HepG2 (cell line): ENCODE data around the gene DEDD2. TPM values are rescaled to one million over a fixed set of nuclear protein-coding genes. Genes with fewer than 3 reads are reported as not detected.
A peak's percentile ranks its signal among the peaks of the same experiment; 100 is the strongest.

Source experiments
- BCL3 ChIP-seq: sonication (generic); formaldehyde crosslinking; IDR thresholded peaks from 2 replicates; pipeline ENCODE4 v1.5.1; 2020; ENCODE audit warnings: mild to moderate bottlenecking, missing genetic modification reagents, moderate library complexity
- BRF2 ChIP-seq: sonication (generic); formaldehyde crosslinking; IDR thresholded peaks from 2 replicates; pipeline ENCODE4 v1.8.1; 2022; ENCODE audit warnings: mild to moderate bottlenecking, missing genetic modification reagents
- FOXC1 ChIP-seq: sonication (generic); formaldehyde crosslinking; IDR thresholded peaks from 2 replicates; pipeline ENCODE4 v1.8.0; 2022; ENCODE audit warnings: mild to moderate bottlenecking, missing genetic modification reagents, borderline replicate concordance
- MXI1 ChIP-seq: IDR thresholded peaks from 3 replicates; pipeline ENCODE4 v1.6.1; 2012; ENCODE audit warnings: low read depth, low read length, inconsistent platforms, borderline replicate concordance
- NAIF1 ChIP-seq: sonication (generic); formaldehyde crosslinking; IDR thresholded peaks from 2 replicates; pipeline ENCODE4 v1.5.0; 2020; ENCODE audit warnings: mild to moderate bottlenecking, missing genetic modification reagents, borderline replicate concordance
- NFKBIZ ChIP-seq: IDR thresholded peaks from 2 replicates; pipeline ENCODE4 v1.6.1; 2018; ENCODE audit warnings: missing genetic modification reagents, missing compliant biosample characterization
- NFYB ChIP-seq: sonication (generic); formaldehyde crosslinking; IDR thresholded peaks from 2 replicates; pipeline ENCODE4 v1.4.0; 2020; ENCODE audit warnings: missing genetic modification reagents
- NR2F2 ChIP-seq: IDR thresholded peaks from 2 replicates; pipeline ENCODE4 v1.6.1; 2012; ENCODE audit warnings: low read depth, inconsistent platforms, borderline replicate concordance
- PATZ1 ChIP-seq: sonication (generic); formaldehyde crosslinking; IDR thresholded peaks from 2 replicates; pipeline ENCODE4 v1.4.0; 2020; ENCODE audit warnings: missing genetic modification reagents
- POGK ChIP-seq: sonication (generic); formaldehyde crosslinking; conservative IDR thresholded peaks from 2 replicates; pipeline ENCODE4 v1.8.0; 2022; ENCODE audit warnings: mild to moderate bottlenecking, moderate library complexity, missing genetic modification reagents
- SKI ChIP-seq: fragments of 450-650 bp; IDR thresholded peaks from one replicate; pipeline ENCODE4 v1.6.1; 2018; ENCODE audit warnings: mild to moderate bottlenecking; ENCODE audit not compliant: partially characterized antibody
- SNAPC5 ChIP-seq: sonication (generic); formaldehyde crosslinking; IDR thresholded peaks from 2 replicates; pipeline ENCODE4 v1.8.1; 2023; ENCODE audit warnings: mild to moderate bottlenecking, missing genetic modification reagents, borderline replicate concordance
- TEF ChIP-seq: sonication (generic); formaldehyde crosslinking; IDR thresholded peaks from 2 replicates; pipeline ENCODE4 v1.5.0; 2020; ENCODE audit warnings: missing genetic modification reagents
- THAP11 ChIP-seq: IDR thresholded peaks from 2 replicates; pipeline ENCODE4 v1.6.1; 2016; ENCODE audit warnings: missing biosample characterization, missing genetic modification reagents
- ZFP41 ChIP-seq: sonication (generic); formaldehyde crosslinking; IDR thresholded peaks from 2 replicates; pipeline ENCODE4 v1.4.0; 2020; ENCODE audit warnings: mild to moderate bottlenecking, missing genetic modification reagents, borderline replicate concordance
- ZNF224 ChIP-seq: sonication (generic); formaldehyde crosslinking; IDR thresholded peaks from 2 replicates; pipeline ENCODE4 v1.5.0; 2020; ENCODE audit warnings: mild to moderate bottlenecking, missing genetic modification reagents
- ZNF24 ChIP-seq: fragments of 450-650 bp; IDR thresholded peaks from 2 replicates; pipeline ENCODE4 v1.6.1; 2017; ENCODE audit warnings: antibody characterized with exemption, mild to moderate bottlenecking
- ZNF557 ChIP-seq: sonication (generic); formaldehyde crosslinking; IDR thresholded peaks from 2 replicates; pipeline ENCODE4 v1.4.0; 2020; ENCODE audit warnings: missing genetic modification reagents
- ZNF740 ChIP-seq: sonication (generic); formaldehyde crosslinking; IDR thresholded peaks from 2 replicates; pipeline ENCODE4 v1.4.0; 2020; ENCODE audit warnings: missing genetic modification reagents
- polyA plus RNA-seq, 8 experiments: library from polyadenylated mRNA; depleted of rRNA in 3 of 8; stranded (reverse) in 7 of 8; unstranded in 1 of 8; fragments of >200 nt; fragmentation: Illumina TruSeq in 4 of 8; extraction: Trizol in 4 of 8; gene quantifications; 2 replicates each; pipeline versions ENCODE4 v1.2.1 to v1.2.3, GENCODE V29; 2011 to 2016; ENCODE audit warnings: low read depth in 4 of 8, missing spikeins in 1 of 8, mixed read lengths in 1 of 8; ENCODE audit not compliant: insufficient read depth in 1 of 8
- total RNA-seq, 5 experiments: library from RNA; depleted of rRNA; stranded (reverse); fragments of >200 nt; fragmentation: Illumina TruSeq; extraction: Trizol; gene quantifications; 2 replicates each; pipeline ENCODE4 v1.2.3, GENCODE V29; 2016; ENCODE audit warnings: low read depth in 1 of 5

DEDD2 gene
- total and polyA plus RNA-seq, 2 of the 13 experiments (the other 11 are each of a cell fraction or from before 2014, with no cell fraction given): 19.2 to 24.7 TPM

GRCh38 chr19:42242512-42243409, 25.3 kb upstream of the DEDD2 start, which contains the start of gene GSK3A (continued):
- no peak for TF ChIP-seq FOXC1 (CRISPR knock-in tag)
- 0 out of 2 replicates have a peak, but pooled peaks have one; percentile 56 for TF ChIP-seq NFKBIZ
- TF ChIP-seq NFYB (CRISPR knock-in tag): peak; percentile 13; the same call in 1 of the 2 replicates
- TF ChIP-seq SKI: peak; percentile 68
- TF ChIP-seq ZNF740 (CRISPR knock-in tag): no peak
- no peak for TF ChIP-seq BCL3 (CRISPR knock-in tag)
- TF ChIP-seq THAP11: peak; percentile 97
- peak; percentile 91 for TF ChIP-seq NAIF1 (CRISPR knock-in tag)
- peak; percentile 71 for TF ChIP-seq PATZ1 (CRISPR knock-in tag)
- TF ChIP-seq ZNF224 (CRISPR knock-in tag): 0 out of 2 replicates have a peak, but pooled peaks have one; percentile 39
- no peak for TF ChIP-seq TEF (CRISPR knock-in tag)
- 0 out of 2 replicates have a peak, but pooled peaks have one; percentile 54 for TF ChIP-seq ZNF557 (CRISPR knock-in tag)
- peak; percentile 82 for TF ChIP-seq POGK
- TF ChIP-seq ZNF24: no peak
- TF ChIP-seq SNAPC5 (CRISPR knock-in tag): 0 out of 2 replicates have a peak, but pooled peaks have one; percentile 20
- TF ChIP-seq MXI1: peak; percentile 92; the same call in 1 of the 3 replicates
- no peak for TF ChIP-seq BRF2 (CRISPR knock-in tag)
- peak; percentile 31; the same call in 1 of the 2 replicates for TF ChIP-seq NR2F2
- TF ChIP-seq ZFP41 (CRISPR knock-in tag): no peak
